Colonic mucosa (tissue), 4 donors: ENCODE results near the gene EMX2. TPM values are rescaled to one million over a fixed set of nuclear protein-coding genes. Genes with fewer than 3 reads are reported as not detected.

Source experiments
- DNase-seq: peaks from one replicate; pipeline ENCODE4 v3.0.0-alpha.2; 2020
- H3K27ac ChIP-seq: fragments of 200-600 bp; one replicate; pipeline ENCODE4 v1.8.0; 2021
- H3K27me3 ChIP-seq: fragments of 200-600 bp; one replicate; pipeline ENCODE4 v1.8.0; 2021
- H3K36me3 ChIP-seq: fragments of 200-600 bp; one replicate; pipeline ENCODE4 v1.8.0; 2021
- H3K4me1 ChIP-seq: fragments of 200-600 bp; one replicate; pipeline ENCODE4 v1.8.0; 2021; ENCODE audit warnings: mild to moderate bottlenecking
- H3K4me3 ChIP-seq: fragments of 200-600 bp; one replicate; pipeline ENCODE4 v1.8.0; 2021
- H3K9ac ChIP-seq, 2 donors: one replicate each; pipeline ENCODE4 v1.7.0; 2013; ENCODE audit warnings: control low read depth in 2 of 2, low read depth in 2 of 2, low read length in 2 of 2
- H3K9me3 ChIP-seq: fragments of 200-600 bp; one replicate; pipeline ENCODE4 v1.8.0; 2021
- CTCF ChIP-seq: fragments of 200-600 bp; IDR thresholded peaks from one replicate; pipeline ENCODE4 v1.8.0; 2022; ENCODE audit warnings: antibody characterized with exemption, mild to moderate bottlenecking
- intact Hi-C: fragments of 100-400 bp; cut with DNase I; formaldehyde crosslinking; loops from one replicate; pipeline ENCODE4 v1.14.1; 2022
- total RNA-seq, 2 donors: library from RNA; stranded (reverse); fragmentation: NEBNext Ultra II Directional in 1 of 2; extraction: Animal tissue kit (Norgen Biotek cat#: 25700) in 1 of 2; gene quantifications; one replicate each; pipeline ENCODE4 v1.2.1, GENCODE V29; 2021
- donor health status: healthy.
- donor health status: DM: no; HTN: no; CAD: no.
- donor health status: DM: no; HTN: no; CAD: no.

The EMX2 gene
- total RNA-seq, 2 donors from 2014 or later: not detected

- Histone ChIP-seq H3K4me3 (no peak overlapping the region), H3K27ac (no peak overlapping the region), H3K9me3 (no peaks in the 10 kb centered on the region), H3K9ac (no peak overlapping the region), H3K27me3 (peaks cover 69% of the 10 kb centered on the region), H3K4me1 (peaks cover 6% of the 10 kb centered on the region), H3K36me3 (no peaks in the 10 kb centered on the region)
- no peak for DNase-seq
- intact Hi-C loops: no loop called here
- no peak for TF ChIP-seq CTCF
These were observed 10.0 kb upstream of the EMX2 start for GRCh38 chr10:117532451-117533107.

GRCh38 chr10:117533507-117534281 lies 8.9 kb upstream of the EMX2 start:
- Histone ChIP-seq H3K36me3 (no peaks in the 10 kb centered on the region), H3K9ac (no peak overlapping the region), H3K9me3 (no peaks in the 10 kb centered on the region), H3K27me3 (peaks cover 80% of the 10 kb centered on the region), H3K4me3 (no peak overlapping the region), H3K4me1 (peaks cover 6% of the 10 kb centered on the region), H3K27ac (no peak overlapping the region)
- intact Hi-C loops: no loop called here
- TF ChIP-seq CTCF: no peak
- DNase-seq: no peak

GRCh38 chr10:117534321-117535297 lies 7.9 kb upstream of the EMX2 start:
- Histone ChIP-seq H3K36me3 (no peaks in the 10 kb centered on the region), H3K4me1 (peaks cover 6% of the 10 kb centered on the region), H3K27ac (no peak overlapping the region), H3K4me3 (no peak overlapping the region), H3K27me3 (peaks cover 89% of the 10 kb centered on the region), H3K9ac (no peak overlapping the region), H3K9me3 (no peaks in the 10 kb centered on the region)
- no peak for DNase-seq
- no peak for TF ChIP-seq CTCF
- intact Hi-C loops: loop anchor here (5.0 kb wide), 1 partner anchor 708 kb away; no protein-coding TSS in a partner anchor

GRCh38 chr10:117535298-117536071 lies 7.1 kb upstream of the EMX2 start:
- Histone ChIP-seq H3K9me3 (no peaks in the 10 kb centered on the region), H3K9ac (no peak overlapping the region), H3K4me1 (peaks cover 6% of the 10 kb centered on the region), H3K27ac (no peak overlapping the region), H3K27me3 (peaks cover 98% of the 10 kb centered on the region), H3K36me3 (no peaks in the 10 kb centered on the region), H3K4me3 (no peak overlapping the region)
- no peak for TF ChIP-seq CTCF
- intact Hi-C loops: loop anchor here (5.0 kb wide), 1 partner anchor 707 kb away; no protein-coding TSS in a partner anchor
- DNase-seq: no peak
